ENCODE data around the gene TEX19.

The TEX19 gene

DNA sequence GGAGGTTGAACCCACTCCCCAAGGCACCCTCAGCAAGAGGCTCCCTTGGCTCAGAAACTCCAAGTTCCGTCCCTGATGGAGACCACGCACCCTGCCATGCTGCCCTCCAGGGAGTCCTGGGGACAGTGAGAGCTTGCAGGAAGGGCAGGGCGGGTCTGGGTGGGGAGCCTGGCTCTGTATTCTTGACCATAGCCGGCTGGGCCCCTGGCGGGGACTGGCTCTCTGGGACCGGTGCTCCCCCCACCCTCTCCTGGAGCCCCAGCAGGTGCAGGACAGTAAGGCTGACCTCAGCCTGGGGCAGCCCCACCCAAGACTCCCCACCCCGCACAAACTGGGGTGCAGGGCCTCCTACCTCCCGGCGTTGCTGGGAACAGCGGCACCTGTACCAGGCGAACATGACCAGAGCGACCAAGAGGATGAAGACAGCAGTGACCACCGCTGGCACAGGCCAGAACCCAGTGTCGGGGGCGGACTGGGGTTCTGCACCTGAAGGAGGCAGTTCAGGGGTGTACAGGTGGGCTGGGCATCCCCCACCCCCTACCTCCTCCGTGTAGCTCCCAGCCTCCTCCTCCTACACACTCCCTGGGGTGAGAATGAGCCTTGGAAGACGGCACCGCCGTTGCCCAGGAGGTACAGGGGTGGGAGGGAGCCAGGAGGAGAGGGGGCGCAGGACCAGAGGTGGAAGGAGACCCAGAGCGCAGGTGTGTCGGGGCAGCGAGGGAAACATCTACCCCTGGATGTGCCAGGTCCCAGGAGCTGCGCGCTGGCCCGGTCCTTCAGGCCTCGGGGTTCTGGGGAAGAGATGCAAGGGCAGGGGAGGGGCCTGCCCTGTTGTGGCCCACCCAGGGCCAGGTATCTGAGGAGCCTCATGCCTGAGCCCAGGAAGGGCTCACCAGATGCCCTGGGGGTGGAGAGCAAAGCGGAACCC lies 36.3 kb upstream of the TEX19 start:
- DNase-seq: no peak

DNA sequence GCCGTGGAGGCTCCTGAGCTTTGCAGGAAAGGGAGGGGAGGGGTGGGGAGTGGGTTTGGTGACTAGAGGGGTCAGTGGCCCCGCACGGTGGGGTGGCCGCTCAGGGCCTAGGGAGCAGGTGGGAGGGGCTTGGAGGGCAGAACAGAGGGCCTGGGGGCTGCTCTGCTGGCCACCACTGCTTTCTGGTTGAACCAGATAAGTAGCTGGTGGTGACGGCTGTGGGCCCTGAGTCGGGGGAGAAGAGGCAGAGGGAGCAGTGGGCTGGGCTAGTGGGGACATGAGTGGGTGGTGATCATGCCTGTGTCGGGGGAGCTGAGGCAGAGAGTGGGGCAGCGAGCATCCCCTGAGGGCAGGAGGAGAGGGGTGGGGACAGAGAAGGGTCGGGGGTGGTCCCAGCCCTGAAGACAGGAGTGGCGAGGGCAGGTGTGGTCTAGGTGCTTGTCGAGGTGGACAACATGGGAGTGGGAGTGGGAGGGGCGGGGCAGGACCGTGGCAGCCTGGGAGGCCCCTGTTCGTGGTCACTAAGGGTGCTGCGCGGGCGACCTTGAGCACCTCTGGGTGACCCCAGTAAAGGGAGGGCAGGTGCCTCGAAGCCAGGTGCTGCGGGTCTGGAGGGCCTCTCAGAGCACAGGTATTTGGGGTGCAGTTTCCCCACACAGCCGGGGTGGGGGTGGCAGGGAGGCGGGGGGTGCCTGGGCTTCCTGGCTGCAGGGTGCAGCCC lies 35.4 kb upstream of the TEX19 start:
- DNase-seq: no peak

DNA sequence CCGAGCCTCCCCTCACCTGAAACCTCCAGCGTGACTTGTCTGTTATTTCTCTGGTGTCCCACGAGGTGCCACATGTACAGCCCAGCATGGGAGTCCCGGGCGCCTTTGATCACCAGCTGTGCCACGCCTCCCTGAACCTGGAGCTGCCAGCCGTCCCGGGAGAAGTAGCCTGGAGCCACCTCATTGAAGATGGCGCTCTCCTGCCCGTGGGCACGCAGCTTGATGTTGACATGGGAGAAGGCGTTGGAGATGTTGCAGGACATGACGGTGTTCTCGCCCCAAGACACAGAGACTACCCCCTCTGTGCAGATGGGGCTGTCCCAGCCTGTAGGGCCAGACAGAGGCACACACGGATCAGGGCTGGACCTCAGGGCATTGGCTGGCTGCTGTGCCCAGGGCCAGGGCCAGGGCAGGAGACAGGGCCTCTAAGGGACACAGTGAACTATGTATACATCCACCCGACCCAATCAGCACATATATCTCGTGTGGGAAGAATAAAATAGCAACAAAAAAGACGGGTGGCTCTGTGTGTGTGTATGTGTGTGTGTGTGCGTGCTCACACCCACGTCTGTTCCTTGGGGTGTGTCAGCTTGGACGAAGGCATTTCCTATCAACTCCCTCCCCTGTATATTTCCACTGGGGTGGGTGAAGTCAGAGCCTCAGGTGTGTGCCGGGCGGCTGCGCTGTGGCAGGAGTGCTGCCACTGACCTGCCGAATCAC lies 34.3 kb upstream of the TEX19 start:
- no peak for DNase-seq

DNA sequence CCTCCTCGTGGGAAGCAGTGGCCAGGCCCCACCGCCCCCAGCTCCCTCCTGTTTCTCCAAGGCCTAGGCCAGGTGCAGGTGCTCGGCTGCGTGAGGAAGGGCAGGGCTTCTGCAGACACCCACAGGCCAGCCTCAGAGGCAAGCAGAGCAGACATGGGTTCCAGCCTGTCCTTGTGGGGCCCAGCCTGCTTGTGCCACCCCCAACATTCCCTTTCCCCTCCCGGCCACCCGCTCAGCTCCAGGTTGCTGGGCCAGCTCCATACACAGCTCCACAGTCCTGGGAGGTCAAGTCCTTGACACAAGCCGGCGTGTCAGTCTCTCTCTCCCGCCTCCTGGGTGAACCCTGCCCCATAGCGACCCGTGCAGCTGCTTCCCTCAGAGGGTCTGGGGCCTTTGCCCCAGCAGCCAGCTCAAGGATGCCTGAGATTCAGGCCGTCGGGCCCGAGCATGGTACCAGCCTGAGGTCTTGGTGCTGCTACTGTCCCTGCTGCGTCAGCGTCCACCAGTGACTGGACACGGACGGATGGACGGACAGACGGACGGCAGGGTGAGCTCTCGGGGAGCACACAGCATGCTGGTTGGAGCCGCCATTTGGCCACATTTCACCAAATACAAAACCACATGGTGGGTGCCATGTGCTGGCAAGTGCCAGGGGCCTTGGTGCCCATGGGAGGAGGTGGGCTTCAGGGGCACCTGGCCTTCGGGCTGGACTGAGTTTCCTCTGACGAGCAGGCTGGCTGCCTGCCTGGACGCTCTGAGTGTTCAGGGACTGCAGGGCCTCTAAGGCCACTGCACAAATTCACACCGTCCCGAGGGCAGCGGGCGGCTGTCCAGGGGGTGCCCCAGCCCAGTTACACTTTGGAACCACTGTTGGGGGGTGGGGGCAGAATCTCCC lies 33.5 kb upstream of the TEX19 start:
- DNase-seq: no peak

DNA sequence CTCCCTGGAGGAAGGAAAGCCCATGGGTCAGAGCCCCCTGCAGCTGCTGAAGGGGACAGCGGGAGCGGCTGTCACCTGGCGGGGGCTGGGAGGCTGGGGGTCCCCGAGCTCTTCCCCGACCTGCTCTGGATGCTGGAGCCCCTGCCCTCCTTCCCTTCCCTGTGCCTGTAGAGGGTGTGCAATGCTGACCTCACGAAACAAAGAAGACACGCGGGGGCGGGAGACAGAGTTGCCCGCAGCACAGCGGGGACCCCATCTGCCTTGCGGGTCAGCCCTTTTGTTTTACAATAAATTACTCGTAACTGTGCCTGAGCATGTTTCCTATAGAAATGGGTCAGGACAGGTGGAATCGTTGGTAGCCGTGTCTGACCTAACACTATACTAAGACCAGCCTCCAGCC lies 31.8 kb upstream of the TEX19 start:
- DNase-seq: no peak

DNA sequence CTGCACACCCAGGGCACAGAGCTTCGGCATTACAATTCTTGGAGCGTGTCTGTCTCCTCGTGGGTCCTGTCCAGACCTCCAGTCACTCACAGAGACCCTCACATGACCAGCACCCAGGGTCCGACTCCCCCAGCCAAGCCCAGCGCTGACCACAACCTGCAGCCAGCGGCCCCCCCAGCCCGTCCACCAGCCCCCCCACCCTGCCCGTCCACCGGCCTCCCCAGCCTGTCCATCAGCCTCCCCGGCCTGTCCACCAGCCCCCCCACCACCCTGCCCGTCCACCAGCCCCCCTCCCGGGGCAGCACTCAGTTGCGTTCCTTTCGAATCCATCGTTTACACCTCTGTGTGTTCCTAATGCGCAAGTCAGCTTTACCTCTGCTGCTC lies 31.3 kb upstream of the TEX19 start:
- no peak for DNase-seq

DNA sequence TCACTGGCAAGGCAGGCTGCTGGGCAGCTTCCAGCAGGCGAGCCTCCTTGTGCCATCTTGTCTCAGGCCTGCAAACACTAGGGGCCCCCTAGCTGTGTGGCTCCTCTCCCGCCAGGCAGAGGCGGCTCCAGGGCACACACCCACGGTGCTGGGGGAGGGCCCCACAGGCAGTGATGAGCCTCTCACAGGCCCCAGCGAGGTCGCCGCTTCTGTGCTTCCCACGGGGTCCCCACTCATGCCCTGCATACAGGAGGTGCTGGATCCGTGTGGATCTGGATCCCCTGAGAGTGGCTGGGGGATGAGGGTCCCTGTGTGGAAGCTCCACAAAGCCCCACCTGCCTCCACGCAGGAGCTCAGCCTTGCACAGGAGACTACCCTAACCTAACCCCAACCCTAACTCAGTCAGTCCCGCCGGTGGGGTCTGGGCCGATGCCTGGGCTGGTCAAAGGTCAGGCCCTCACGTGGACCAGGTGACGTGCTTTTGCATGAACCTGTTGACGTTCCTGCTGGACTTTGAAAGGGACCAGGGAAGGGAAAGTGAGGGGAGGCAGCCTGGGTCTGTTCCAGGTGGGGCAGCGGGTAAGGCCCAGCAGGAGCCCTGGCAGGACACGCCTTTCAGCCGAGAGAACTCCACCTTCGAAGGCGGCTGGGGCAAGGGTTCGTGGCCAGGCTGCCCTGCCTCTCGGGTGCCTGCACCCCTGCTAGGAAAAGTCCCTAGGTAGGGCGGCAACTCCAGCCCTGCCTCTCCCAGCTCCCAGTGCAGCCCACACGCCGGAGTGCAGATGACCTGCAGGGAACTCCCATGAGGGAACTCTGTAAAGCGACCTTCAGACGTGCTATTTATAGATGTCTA lies 30.7 kb upstream of the TEX19 start:
- no peak for DNase-seq

DNA sequence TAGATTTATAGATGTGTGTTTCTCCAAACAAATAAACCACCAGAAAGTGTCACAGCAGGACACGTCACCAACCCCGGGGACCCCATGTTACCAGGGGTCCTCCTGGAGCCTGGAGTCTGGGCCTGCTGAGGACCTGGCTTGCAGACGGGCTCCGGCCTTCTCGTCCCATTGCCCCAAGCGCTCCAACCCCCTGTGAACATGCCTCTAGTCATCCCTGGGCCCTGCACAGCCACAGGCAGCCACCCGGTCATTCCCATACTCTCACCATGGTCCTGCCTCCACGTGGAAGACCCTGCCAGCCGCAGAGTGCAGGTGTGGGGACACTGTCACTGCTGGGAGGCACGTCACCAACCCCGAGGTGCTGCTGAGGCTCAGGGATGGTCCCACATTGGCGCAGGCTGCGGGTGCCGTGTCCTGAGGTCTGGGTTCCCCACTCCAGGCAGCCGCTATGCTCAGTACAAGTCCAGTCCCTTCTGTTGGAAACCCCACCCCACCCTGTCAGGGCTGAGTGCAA lies 30.0 kb upstream of the TEX19 start:
- DNase-seq: no peak

DNA sequence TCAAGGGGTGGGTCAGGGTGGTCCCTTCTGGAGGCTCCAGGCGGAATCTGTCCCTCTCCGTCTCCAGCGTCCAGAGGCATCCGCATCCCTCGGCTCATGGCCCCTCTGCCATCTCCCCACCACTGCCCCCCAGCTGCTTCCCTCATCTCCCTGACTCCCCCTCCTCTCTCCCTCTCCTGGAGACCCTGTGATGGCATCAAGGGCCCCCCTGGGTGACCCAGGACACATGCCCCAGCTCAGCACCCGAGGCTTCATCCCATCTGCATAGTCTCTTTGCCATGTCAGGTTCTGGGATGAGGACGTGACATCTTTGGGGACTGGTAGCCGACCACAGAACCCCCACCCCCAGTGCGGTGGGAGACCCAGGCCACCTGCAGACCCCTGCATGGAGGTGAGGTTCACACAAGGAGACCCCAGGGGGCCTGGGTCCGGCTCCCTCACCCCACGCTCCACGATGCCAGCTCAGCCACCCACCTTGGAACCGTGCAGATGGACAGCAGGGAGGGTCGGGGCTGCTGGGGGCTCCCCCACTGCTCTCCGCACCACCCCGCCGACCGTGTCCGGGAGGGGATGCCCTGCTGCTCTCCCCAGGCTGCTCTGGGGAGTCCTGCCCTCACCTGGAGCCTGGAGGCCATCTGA lies 29.2 kb upstream of the TEX19 start:
- DNase-seq: no peak

DNA sequence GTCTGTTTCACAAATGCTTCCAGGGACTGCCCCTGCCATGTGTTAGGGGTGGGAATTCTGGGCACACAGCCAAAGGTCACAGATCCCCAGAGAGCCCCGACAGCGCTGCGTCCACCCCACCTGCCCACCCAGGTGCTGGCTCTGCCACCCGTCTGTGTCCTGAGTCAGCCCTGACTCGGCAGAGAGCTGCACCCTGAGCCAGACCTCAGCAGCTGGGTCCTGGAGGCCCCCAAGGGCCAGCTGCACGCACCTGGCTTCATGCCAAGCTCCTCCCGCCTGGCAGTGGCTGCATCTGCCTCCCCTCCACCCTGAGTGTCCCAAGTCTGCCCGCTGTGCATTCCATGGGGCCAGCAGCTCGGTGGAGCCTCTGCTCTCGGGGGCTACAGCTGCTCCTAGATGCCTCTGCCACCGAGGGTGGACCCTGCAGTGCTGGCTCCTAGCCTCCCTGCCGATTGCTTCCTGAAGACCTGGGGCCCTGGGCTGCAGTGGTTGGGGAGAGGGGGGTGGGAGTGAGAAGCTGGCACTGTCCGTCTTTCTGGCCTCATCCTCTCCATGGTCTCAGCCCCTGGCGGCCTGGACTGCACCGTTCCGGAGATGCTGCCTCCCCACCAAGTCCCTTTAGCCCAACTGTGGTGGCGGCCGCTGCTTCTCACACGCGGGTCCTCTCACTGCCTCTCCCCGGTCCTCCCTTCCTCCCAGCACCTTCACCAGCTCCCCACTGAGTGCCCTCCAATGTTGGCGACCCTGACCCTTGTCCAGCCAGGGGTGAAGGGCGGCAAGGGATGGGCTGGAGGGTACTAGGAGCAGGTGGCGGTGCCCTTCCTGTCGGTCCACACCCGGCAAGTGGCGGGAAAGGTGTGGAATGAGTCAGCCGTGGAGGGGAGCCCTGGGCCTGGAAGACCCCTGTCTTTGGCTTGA lies 28.5 kb upstream of the TEX19 start:
- no peak for DNase-seq

DNA sequence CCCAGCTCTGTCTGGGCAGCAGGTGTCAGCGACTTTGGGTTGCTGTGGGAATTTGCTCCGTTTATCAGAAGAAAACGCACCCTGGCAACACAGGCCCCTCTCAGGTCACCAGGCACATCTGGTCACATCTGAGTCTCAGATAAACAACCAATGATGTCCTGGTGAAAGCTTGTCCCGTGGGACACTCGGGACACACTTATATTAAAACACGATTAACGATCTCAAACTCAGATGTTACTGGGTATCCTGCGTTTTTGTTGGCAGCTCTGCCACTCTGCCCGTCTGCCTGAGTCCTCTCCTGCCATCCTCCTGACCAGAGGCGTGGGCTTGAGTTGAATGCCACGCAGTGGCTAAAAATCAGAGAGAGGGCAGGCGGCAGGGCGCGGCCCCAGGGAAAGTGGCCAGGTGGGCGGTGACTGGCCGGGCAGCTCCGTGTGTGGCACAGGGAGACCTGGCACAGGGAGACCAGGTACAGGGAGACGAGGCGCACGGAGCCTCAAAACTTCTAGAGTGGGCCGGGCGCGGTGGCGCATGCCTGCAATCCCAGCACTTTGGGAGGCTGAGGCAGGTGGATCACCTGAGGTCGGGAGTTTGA lies 27.6 kb upstream of the TEX19 start:
- DNase-seq: no peak

DNA sequence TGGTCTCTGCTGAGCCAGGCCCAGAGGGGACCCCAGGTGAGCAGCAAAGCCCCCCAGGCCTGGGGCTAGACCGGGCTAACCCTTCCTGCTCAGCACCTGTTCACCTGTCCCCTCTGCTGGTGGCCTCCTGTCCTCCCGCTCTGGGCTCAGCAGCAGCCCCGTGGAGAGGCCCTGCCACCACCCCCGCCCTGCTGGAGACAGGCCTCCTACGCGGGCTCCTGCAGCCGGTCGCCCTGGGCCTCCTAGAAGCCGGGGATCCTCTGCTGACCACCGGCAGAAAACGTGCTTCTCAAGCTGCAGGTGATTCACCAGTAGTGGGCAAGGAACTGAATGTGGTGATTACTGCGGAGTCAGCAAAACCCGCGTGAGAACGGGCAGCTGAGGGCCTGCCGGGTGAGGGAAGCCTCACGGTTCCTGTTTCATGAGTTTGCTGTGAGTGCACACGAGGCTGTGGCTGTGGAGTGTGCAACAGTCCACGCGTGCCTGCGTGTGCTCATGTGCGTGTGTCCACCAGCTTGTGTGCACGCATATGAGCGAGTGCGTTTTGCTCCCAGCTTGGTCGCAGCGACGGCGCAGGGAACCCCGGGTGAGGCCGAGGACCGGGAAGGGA lies 26.3 kb upstream of the TEX19 start:
- DNase-seq: peak; percentile 81

DNA sequence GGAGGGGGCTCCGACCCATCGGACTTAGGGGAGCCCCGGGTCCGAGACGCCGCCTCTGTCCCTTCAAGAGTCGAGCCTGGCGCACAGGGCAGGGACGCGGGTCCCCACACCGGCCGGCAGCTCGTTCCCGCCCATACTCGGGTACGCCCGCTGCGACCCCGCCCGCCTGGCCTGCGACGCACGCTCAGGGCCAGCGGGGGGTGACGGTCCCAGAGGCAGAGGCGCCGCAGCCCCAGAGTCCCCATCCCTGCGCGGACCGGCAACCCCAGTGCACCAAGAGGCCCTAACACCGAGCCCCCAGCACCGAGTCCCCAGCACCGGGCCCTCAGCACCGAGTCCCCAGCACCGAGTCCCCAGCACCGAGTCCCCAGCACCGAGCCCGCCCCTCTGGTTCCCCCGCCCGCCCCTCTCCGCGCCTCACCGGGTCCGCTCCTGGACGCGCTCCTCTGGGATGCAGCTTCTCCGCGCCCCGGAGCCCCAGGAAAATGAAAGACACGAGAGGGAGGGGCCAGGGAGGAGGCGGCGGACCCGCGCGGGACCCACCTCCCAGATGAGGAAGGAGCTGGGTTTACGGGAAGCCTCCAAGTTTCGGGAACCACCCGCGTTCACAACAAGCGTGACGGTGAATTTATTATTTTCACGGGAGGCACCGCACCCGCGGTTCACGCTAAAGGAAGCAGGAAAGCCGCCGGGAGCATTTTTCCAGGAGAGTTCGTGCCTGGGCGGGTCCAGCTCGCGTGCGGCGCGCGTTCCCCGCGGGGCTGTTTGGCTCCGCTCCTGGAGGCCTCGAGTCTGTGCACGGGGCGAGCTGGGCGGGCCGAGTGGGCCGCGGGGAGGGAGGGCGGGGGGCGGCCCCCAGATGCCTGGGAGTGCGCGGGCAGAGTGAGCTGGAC lies 25.5 kb upstream of the TEX19 start, which contains the start of gene SECTM1:
SECTM1 (minus strand) TSS at position 488 of the 893 bp plus-strand sequence. CDS start 6,526 bp downstream, outside the sequence.
- peak; percentile 33 for DNase-seq

DNA sequence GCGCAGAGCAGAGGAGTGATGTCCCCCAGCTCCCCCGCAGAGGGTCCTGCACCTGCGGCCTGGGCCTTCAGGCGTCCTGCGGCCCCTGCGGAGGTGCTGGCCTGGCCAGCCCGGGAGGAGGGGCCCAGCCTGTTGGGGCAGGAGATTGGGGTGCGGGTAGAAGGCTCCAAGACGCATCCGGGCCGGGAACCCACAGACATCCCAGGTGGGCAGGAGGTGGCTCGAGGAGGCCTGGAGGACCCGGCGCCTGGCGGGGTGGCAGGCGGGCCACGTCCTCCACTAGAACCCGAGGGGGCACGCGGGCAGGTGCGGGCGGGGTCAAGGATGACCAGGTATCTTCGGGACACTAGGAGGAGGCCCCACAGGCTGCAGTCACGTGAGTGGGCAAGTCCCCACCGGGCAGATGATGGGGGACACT lies 24.8 kb upstream of the TEX19 start:
- DNase-seq: no peak

DNA sequence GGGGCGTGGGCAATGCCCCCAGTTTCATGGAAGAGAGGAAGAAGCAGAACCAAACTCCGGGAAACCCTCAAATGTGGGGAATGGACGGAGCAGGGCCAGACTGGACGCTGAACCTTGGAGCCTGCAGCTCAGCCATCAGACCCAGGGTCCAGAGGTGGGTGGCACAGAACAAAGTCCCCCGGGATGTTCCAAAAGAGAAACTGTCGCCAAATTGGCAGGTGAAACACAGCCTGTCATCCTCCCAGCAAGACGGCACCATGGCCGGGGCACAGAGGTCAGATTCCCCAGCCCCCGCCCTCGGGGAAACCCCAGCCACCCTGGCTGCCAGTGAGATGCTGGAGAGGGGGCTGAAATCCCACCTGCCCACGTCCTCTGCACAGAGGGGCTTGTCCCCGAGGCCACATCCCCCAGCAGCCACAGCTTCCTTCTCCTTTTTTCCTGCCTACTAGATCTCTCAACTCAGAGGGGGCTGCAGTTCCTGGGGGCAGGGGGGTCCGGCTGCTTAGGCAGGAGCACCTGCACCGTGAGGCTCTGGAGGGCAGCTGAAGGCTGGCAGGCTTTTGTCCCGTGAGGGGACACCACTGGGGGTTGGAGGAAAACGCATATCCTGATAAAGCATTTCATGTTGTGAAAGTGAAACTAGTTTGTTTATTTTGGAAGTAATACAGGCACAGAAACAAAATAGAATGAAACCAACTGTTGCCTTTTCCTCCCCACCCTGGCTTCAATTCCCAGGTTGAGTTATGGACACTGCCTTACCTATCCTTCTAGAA lies 24.2 kb upstream of the TEX19 start:
- DNase-seq: peak; percentile 52

DNA sequence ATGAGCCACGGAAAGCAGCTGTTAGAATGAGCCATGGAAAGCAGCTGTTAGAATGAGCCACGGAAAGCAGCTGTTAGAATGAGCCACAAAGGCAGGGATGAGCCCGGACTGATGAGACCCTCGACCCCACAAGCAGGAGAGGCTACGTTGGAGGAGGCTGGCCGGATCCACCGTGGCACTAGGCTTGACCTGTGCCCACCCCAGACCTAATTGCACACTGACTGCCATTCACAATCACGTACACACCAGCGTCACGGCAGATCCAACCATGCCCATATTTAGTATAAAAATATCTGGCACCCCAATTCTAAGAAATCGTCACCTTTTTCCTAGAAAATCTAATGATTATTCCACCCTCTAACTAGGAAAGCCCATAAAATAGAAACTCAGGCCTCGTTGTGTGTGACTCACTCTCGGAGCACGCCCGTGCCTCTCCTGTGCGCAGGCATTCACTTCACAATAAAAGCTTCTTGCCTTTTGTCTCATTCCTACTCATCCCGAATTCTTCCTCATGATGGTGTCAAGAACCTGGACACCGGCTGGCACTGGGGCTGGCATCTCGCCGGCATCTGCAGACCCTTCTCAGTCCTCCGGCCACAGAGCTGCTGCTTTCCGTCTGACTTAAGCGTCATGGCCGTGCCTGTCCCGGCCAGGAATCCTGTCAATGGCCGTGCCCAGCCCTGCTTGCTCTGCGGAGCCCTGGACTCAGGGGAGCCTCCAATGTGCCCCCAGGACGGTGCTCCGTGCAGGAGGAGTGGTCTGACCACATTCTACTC lies 20.0 kb upstream of the TEX19 start:
- DNase-seq: no peak
